Measurements from ENCODE around the gene MYCBP2. TPM values are rescaled to one million over a fixed set of nuclear protein-coding genes. Genes with fewer than 3 reads are reported as not detected.
"Not testable (repeated sequence)": the region's sequence is repeated elsewhere in the genome, so short reads cannot be mapped to it uniquely, and the experiment has no call there.

Gene MYCBP2
- total RNA-seq, 2 donors from 2014 or later, result 41.2 to 42.6 TPM

DNA sequence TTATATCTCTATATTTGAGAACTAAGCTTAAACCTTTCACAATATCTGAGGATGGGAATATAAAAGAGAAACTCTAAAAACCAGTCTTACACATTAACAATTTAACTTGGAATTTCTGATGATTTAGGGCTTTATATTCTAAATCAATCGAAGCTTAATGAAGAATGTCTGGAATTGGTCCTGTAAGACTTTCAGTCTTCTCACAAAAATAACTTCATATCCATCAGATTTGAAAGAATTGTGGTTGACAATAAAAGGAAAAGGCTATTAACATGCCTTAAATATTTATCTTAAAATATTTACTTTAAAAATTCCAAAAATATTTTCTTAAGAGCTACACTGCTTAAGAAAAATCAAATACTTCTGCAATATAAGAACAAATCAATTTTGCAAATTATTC lies 27.3 kb downstream of the MYCBP2 start:
- Histone ChIP-seq H3K36me3 (no peaks in the 10 kb centered on the region), H3K4me3 (no peak overlapping the region), H3K27ac (no peak overlapping the region), H3K9me3 (no peaks in the 10 kb centered on the region), H3K9ac (ENCODE audit: low read depth in 2 of 2, low read length in 2 of 2) (no peak overlapping the region), H3K27me3 (no peaks in the 10 kb centered on the region), H3K4me1 (no peaks in the 10 kb centered on the region)
- TF ChIP-seq CTCF (IDR thresholded peaks at IDR 0.05), result no peak
- intact Hi-C loops (cut with DNase I), result no loop called here
- DNase-seq, result no peak

DNA sequence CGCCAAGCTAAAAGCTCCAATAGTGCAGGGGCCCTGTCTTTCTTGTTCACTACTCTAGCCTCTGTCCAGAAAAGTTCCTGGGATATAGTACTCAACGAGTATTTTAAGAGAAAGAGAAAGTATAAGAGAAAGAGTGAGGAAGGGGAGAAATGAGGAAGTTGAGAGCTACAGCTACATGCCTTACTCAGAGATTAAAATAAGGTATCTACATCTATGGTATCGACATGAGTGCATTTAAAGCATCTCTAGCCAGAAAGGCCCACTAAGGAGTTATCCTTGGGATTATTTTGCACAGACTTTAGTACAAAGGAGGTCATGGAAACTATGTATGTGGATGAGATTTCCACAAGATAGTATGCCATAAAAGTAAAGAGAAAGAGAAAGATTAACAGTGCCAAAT lies 28.5 kb downstream of the MYCBP2 start:
- Histone ChIP-seq H3K36me3 (no peaks in the 10 kb centered on the region), H3K9ac (ENCODE audit: low read depth in 2 of 2, low read length in 2 of 2) (no peak overlapping the region), H3K4me1 (no peaks in the 10 kb centered on the region), H3K9me3 (no peaks in the 10 kb centered on the region), H3K27ac (no peak overlapping the region), H3K4me3 (no peak overlapping the region), H3K27me3 (no peaks in the 10 kb centered on the region)
- intact Hi-C loops (cut with DNase I), result no loop called here
- no peak for TF ChIP-seq CTCF (IDR thresholded peaks at IDR 0.05)
- no peak for DNase-seq

DNA sequence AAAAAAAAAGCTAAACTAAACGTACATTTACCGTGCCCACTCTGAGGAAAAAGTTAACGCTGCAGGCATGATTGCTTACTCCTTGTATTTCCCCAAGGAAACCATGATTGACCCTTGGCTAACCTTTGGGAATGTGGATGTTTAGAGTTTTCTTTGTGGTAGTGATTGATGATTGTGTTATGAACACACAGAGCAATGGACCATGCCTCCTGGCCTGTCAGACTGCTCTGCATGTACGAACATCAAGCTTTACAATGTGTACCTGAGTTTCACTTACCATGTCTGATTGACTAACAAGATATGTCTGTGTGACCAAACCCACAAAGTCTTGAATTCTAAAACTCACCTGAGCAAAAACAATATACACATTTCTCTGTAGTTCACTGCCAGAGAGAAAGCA lies 35.1 kb downstream of the MYCBP2 start:
- Histone ChIP-seq H3K9ac (ENCODE audit: low read depth in 2 of 2, low read length in 2 of 2) (no peak overlapping the region), H3K4me1 (no peaks in the 10 kb centered on the region), H3K36me3 (no peaks in the 10 kb centered on the region), H3K9me3 (no peaks in the 10 kb centered on the region), H3K4me3 (no peak overlapping the region), H3K27me3 (no peaks in the 10 kb centered on the region), H3K27ac (no peak overlapping the region)
- intact Hi-C loops (cut with DNase I), result no loop called here
- TF ChIP-seq CTCF (IDR thresholded peaks at IDR 0.05), result no peak
- DNase-seq, result no peak

DNA sequence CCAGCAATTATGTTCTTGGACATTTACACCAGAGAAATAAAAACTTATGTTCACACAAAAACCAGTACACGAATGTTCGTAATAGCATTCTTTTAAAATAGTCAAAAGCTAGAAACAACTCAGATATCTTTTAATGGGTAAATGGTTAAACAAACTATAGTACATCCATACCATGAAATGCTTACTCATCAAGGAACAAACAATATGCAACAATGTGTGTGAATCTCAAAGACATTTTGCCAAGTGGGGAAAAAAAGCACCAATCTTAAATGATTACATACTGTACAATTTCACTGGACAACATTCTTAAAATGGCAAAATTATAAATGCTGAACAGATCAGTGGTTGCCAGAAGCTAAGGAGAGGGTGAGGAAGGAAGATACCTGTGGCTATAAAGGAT lies 36.6 kb downstream of the MYCBP2 start:
- H3K9ac ChIP-seq (ENCODE audit: low read depth in 2 of 2, low read length in 2 of 2), result no peak overlapping the region
- no peak for DNase-seq
- H3K27ac ChIP-seq, result no peak overlapping the region
- H3K4me1 ChIP-seq, result no peaks in the 10 kb centered on the region
- TF ChIP-seq CTCF (IDR thresholded peaks at IDR 0.05), result no peak
- H3K9me3 ChIP-seq, result no peaks in the 10 kb centered on the region
- H3K27me3 ChIP-seq, result no peaks in the 10 kb centered on the region
- no peak overlapping the region for H3K4me3 ChIP-seq
- intact Hi-C loops (cut with DNase I), result no loop called here
- no peaks in the 10 kb centered on the region for H3K36me3 ChIP-seq

DNA sequence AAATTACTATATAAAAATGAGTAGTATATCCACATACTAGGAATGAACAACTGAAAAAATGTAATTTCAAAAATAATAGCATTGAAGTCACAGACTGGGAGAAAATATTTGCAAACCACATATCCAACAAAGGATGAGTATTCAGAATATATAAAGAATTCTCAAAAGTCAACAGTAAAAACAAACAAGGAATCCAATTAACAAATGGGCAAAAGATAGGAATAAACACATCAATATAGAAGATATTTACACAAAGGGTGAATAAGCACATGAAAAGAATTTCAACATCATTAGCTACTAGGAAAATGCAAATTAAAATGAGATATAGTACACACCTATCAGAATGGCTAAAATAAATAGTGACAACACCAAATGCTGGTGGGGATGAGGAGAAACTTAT lies 37.0 kb downstream of the MYCBP2 start:
- no peak overlapping the region for H3K4me3 ChIP-seq
- H3K9me3 ChIP-seq, result no peaks in the 10 kb centered on the region
- no peaks in the 10 kb centered on the region for H3K4me1 ChIP-seq
- H3K27ac ChIP-seq, result no peak overlapping the region
- no peak for TF ChIP-seq CTCF (IDR thresholded peaks at IDR 0.05)
- DNase-seq, result no peak
- no peak overlapping the region for H3K9ac ChIP-seq (ENCODE audit: low read depth in 2 of 2, low read length in 2 of 2)
- H3K36me3 ChIP-seq, result no peaks in the 10 kb centered on the region
- H3K27me3 ChIP-seq, result no peaks in the 10 kb centered on the region
- intact Hi-C loops (cut with DNase I), result no loop called here

- H3K9me3 ChIP-seq; H3K36me3 ChIP-seq; H3K27me3 ChIP-seq; intact Hi-C loops (cut with DNase I); H3K9ac ChIP-seq (ENCODE audit: low read depth in 2 of 2, low read length in 2 of 2); H3K4me1 ChIP-seq; H3K27ac ChIP-seq; DNase-seq; H3K4me3 ChIP-seq: not testable (repeated sequence)
These were observed 41.3 kb downstream of the MYCBP2 start for GRCh38 chr13:77285632-77286031.

Measured in colonic mucosa (tissue), 4 donors.